HepG2 (cell line): ENCODE measurements around the gene TCTN2. TPM values are rescaled to one million over a fixed set of nuclear protein-coding genes. Genes with fewer than 3 reads are reported as not detected.

Source experiments
- EHMT2 ChIP-seq: fragments of 200-600 bp; sonication (generic); IDR thresholded peaks from 2 replicates; pipeline ENCODE4 v1.7.0; 2017; ENCODE audit warnings: antibody characterized with exemption, low read depth, low read length, borderline replicate concordance
- HNF1B ChIP-seq: sonication (generic); formaldehyde crosslinking; IDR thresholded peaks from 2 replicates; pipeline ENCODE4 v1.5.1; 2020; ENCODE audit warnings: mild to moderate bottlenecking, moderate library complexity, missing genetic modification reagents
- PAXIP1 ChIP-seq: sonication (generic); formaldehyde crosslinking; conservative IDR thresholded peaks from 2 replicates; pipeline ENCODE4 v1.4.0; 2020; ENCODE audit warnings: mild to moderate bottlenecking, missing genetic modification reagents, moderate library complexity
- PHB2 ChIP-seq: fragments of 450-650 bp; IDR thresholded peaks from 2 replicates; pipeline ENCODE4 v1.6.1; 2018; ENCODE audit not compliant: partially characterized antibody
- ZNF234 ChIP-seq: sonication (generic); formaldehyde crosslinking; conservative IDR thresholded peaks from 2 replicates; pipeline ENCODE4 v1.5.1; 2020; ENCODE audit warnings: mild to moderate bottlenecking, missing genetic modification reagents
- ZNF275 ChIP-seq: sonication (generic); formaldehyde crosslinking; IDR thresholded peaks from 2 replicates; pipeline ENCODE4 v1.8.0; 2022; ENCODE audit warnings: missing genetic modification reagents, mild to moderate bottlenecking, inconsistent platforms, borderline replicate concordance
- ZNF460 ChIP-seq: sonication (generic); formaldehyde crosslinking; IDR thresholded peaks from 2 replicates; pipeline ENCODE4 v1.5.1; 2020; ENCODE audit warnings: missing genetic modification reagents, mild to moderate bottlenecking, borderline replicate concordance
- ZNF740 ChIP-seq: sonication (generic); formaldehyde crosslinking; IDR thresholded peaks from 2 replicates; pipeline ENCODE4 v1.4.0; 2020; ENCODE audit warnings: missing genetic modification reagents
- polyA plus RNA-seq, 8 experiments: library from polyadenylated mRNA; depleted of rRNA in 3 of 8; stranded (reverse) in 7 of 8; unstranded in 1 of 8; fragments of >200 nt; fragmentation: Illumina TruSeq in 4 of 8; extraction: Trizol in 4 of 8; gene quantifications; 2 replicates each; pipeline versions ENCODE4 v1.2.1 to v1.2.3, GENCODE V29; 2011 to 2016; ENCODE audit warnings: low read depth in 4 of 8, missing spikeins in 1 of 8, mixed read lengths in 1 of 8; ENCODE audit not compliant: insufficient read depth in 1 of 8
- total RNA-seq, 5 experiments: library from RNA; depleted of rRNA; stranded (reverse); fragments of >200 nt; fragmentation: Illumina TruSeq; extraction: Trizol; gene quantifications; 2 replicates each; pipeline ENCODE4 v1.2.3, GENCODE V29; 2016; ENCODE audit warnings: low read depth in 1 of 5
- TF ChIP-seq, protein P1 (sequence below): sonication (generic); formaldehyde crosslinking; IDR thresholded peaks from 2 replicates; pipeline ENCODE4 v1.5.0; 2020; ENCODE audit warnings: missing genetic modification reagents

TCTN2 gene
- total and polyA plus RNA-seq, 2 of the 13 experiments (the other 11 are each of a cell fraction or from before 2014, with no cell fraction given): 5.0 to 8.1 TPM

- TF ChIP-seq ZNF275 (CRISPR knock-in tag) (no peak), ZNF740 (CRISPR knock-in tag) (no peak), PAXIP1 (no peak), ZNF234 (CRISPR knock-in tag) (no peak), PHB2 (no peak), ZNF460 (no peak), EHMT2 (no peak), HNF1B (no peak)
- TF ChIP-seq, protein P1, sequence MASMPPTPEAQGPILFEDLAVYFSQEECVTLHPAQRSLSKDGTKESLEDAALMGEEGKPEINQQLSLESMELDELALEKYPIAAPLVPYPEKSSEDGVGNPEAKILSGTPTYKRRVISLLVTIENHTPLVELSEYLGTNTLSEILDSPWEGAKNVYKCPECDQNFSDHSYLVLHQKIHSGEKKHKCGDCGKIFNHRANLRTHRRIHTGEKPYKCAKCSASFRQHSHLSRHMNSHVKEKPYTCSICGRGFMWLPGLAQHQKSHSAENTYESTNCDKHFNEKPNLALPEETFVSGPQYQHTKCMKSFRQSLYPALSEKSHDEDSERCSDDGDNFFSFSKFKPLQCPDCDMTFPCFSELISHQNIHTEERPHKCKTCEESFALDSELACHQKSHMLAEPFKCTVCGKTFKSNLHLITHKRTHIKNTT: no peak
These were observed 61.3 kb downstream of the TCTN2 start (continued) for GRCh38 chr12:123732251-123732650.
